ELR (cell line): Measurements from ENCODE around the gene LCN6.
A peak's percentile ranks its signal among the peaks of the same experiment; 100 is the strongest.
"Not testable (repeated sequence)": the region's sequence is repeated elsewhere in the genome, so short reads cannot be mapped to it uniquely, and the experiment has no call there.

ENCODE experiments used
- DNase-seq: peaks from one replicate; pipeline ENCODE4 v3.0.0-alpha.2; 2015; ENCODE audit warnings: low read depth

LCN6 gene, protein sequence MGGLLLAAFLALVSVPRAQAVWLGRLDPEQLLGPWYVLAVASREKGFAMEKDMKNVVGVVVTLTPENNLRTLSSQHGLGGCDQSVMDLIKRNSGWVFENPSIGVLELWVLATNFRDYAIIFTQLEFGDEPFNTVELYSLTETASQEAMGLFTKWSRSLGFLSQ

GRCh38 chr9:136748201-136748600, at the start of gene LCN6:
Gene LCN6 (minus strand): TSS chr9:136748525. CDS start chr9:136748483, 42 bp downstream.
- DNase-seq: no peak

GRCh38 chr9:136796775-136797347, 48.5 kb upstream of the LCN6 start:
- not testable (repeated sequence) for DNase-seq

- no peak for DNase-seq
Measured at GRCh38 chr9:136796238-136796774, 48.0 kb upstream of the LCN6 start, which contains the start of gene CCDC183. Gene CCDC183 (plus strand): TSS chr9:136796338. CDS start chr9:136796398, 60 bp downstream.

GRCh38 chr9:136795000-136795348, 46.6 kb upstream of the LCN6 start:
- no peak for DNase-seq

- no peak for DNase-seq
Measured at GRCh38 chr9:136794281-136794999, 46.1 kb upstream of the LCN6 start.

GRCh38 chr9:136793086-136793946, 45.0 kb upstream of the LCN6 start:
- DNase-seq: no peak

DNA sequence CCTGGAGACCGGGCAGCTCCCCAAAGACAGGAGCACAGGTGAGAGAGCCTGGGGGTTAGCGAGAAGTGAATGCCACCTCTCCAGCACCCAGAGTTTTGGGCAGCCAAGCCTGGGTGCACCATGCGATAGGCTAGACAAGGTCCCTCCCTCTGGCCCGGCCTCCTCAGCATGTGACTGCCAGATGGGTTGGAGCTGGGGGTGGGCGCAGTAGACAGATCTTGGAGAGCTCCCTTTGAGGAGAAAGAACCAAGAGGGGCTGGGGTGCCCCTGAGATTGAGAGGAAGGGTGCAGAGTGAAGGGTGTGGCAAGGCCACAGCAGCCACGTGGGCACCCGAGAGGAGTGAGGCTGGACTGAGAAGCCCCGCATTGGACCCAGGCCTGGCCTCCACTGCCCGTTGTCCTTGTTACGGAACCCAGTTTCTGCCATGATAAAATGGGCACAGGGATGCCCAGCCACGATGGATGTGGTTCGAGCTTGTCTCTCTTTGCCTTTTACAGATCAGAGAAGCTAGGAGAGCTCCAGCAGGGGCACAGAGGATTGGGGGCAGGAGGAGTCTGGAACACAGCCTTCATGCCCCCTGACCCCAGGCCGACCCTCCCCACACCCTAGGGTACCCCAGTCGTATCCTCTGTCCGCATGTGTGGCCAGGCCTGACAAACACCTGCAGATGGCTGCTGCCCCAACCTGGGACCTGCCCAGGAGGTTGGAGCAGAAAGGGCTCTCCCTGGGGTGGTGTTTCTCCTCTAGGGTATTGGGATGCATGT, 44.2 kb upstream of the LCN6 start:
- no peak for DNase-seq

GRCh38 chr9:136791516-136792276, 43.4 kb upstream of the LCN6 start:
- DNase-seq: peak; percentile 49

- peak; percentile 99 for DNase-seq
Measured at GRCh38 chr9:136790640-136791515, 42.6 kb upstream of the LCN6 start, which contains the start of gene TMEM141. Gene TMEM141 (plus strand): TSS chr9:136791344. CDS start chr9:136791371, 27 bp downstream.

DNA sequence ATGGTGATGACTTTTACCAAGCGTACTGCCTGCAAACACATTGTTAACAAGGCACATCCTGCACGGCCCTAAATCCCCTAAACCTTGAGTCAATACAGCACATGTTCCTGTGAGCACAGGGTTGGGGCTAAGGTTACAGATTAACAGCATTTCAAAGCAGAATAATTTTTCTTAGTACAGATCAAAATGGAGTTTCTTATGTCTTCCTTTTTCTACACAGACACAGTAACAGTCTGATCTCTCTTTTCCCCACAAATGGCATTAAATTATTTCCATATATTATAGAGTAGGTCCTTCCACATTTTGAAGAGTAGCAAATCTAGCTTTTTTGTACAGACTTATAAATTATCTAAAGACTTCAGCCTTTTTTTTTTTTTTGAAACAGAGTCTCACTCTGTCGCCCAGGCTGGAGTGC, 41.2 kb upstream of the LCN6 start:
- no peak for DNase-seq

- not testable (repeated sequence) for DNase-seq
Measured at GRCh38 chr9:136788644-136789522, 40.6 kb upstream of the LCN6 start.

- peak; percentile 75 for DNase-seq
Measured at GRCh38 chr9:136787690-136788400, 39.5 kb upstream of the LCN6 start.

- not testable (repeated sequence) for DNase-seq
Measured at GRCh38 chr9:136786983-136787382, 38.7 kb upstream of the LCN6 start.

- no peak for DNase-seq
Measured at GRCh38 chr9:136786451-136786850, 38.1 kb upstream of the LCN6 start.

DNA sequence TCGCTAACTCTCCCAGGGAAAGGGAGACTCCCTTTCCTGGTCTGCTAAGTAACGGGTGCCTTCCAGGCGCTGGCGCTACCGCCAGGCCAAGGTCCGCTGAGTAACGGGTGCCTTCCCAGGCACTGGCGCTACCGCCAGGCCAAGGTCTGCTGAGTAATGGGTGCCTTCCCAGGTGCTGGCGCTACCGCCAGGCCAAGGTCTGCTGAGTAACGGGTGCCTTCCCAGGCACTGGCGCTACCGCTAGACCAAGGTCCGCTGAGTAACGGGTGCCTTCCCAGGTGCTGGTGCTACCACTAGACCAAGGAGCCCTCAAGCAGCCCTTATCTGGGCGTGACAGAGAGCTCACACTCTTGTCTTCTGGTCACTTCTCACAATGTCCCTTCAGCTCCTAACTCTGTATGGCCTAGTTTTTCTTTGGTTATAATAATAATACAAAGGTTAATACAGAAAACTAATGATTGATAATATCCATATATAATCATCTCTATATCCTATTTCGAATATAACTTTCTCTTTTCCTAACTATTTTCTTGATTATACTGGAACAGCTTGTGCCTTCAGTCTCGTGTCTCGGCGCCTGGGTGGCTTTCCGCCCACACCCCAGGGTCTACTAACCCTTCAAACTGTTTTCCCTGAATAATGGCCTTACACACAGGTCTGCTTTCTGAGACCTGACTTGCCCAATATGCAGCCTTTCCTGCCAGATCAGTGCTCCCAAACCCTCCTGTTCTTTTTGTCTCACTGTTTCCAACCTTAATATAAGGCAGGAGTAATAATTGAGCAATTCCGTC, 37.4 kb upstream of the LCN6 start:
- not testable (repeated sequence) for DNase-seq

GRCh38 chr9:136784997-136785361, 36.7 kb upstream of the LCN6 start:
- no peak for DNase-seq
